GM12872 (cell line): Measurements from ENCODE around the gene ANKRD50.

Experiments
- TF ChIP-seq, protein P1 (sequence below): IDR thresholded peaks from 3 replicates; pipeline ENCODE4 v1.5.1; 2011; ENCODE audit warnings: low read depth, mild to moderate bottlenecking, low read length, moderate library complexity; ENCODE audit not compliant: insufficient read depth

The ANKRD50 gene

GRCh38 chr4:124745985-124746801, 33.7 kb upstream of the ANKRD50 start:
- TF ChIP-seq, protein P1, sequence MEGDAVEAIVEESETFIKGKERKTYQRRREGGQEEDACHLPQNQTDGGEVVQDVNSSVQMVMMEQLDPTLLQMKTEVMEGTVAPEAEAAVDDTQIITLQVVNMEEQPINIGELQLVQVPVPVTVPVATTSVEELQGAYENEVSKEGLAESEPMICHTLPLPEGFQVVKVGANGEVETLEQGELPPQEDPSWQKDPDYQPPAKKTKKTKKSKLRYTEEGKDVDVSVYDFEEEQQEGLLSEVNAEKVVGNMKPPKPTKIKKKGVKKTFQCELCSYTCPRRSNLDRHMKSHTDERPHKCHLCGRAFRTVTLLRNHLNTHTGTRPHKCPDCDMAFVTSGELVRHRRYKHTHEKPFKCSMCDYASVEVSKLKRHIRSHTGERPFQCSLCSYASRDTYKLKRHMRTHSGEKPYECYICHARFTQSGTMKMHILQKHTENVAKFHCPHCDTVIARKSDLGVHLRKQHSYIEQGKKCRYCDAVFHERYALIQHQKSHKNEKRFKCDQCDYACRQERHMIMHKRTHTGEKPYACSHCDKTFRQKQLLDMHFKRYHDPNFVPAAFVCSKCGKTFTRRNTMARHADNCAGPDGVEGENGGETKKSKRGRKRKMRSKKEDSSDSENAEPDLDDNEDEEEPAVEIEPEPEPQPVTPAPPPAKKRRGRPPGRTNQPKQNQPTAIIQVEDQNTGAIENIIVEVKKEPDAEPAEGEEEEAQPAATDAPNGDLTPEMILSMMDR = no peak

DNA sequence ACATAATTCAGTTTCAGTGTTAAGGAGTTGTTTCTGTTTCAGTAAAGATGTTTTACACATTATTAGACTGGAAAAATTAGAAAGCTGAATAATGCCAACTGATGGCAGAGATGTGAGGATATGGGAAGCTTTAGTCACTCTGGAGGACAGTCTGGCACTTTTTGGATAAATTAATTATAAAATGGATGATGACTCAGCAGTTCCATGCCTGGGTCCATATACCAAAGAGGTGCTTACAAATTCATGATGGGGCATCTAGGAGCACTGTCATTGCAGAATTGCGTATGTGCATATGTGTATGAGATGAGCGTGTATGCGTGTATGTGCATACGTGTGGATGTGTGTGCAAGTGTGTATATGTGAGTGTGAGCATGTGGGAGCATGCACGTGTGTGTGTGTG, 31.2 kb upstream of the ANKRD50 start:
- TF ChIP-seq, protein P1 = no peak

GRCh38 chr4:124740501-124740900, 28.0 kb upstream of the ANKRD50 start:
- TF ChIP-seq, protein P1 = no peak

DNA sequence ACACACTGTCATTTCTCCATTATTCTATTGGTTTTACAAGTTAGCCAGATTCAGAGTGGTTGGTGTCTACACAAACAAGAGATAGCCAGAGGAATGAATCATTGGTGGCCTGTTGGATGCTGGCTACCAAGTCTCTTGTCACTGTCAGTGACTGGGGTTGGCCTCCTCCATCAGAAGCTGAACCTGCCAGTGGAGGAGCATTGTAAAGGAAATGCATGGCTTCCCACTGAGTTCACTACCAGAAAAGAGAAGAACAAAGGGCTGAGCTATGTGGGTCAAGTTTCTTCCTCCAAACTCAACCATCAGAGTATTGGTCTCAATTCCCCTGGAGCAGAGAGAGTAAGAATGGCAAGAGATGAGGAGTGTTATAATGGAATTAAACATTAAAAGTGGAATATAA, 26.5 kb upstream of the ANKRD50 start:
- TF ChIP-seq, protein P1 = no peak

- TF ChIP-seq, protein P1 = no peak
Observed at GRCh38 chr4:124737619-124738018, 25.1 kb upstream of the ANKRD50 start.

DNA sequence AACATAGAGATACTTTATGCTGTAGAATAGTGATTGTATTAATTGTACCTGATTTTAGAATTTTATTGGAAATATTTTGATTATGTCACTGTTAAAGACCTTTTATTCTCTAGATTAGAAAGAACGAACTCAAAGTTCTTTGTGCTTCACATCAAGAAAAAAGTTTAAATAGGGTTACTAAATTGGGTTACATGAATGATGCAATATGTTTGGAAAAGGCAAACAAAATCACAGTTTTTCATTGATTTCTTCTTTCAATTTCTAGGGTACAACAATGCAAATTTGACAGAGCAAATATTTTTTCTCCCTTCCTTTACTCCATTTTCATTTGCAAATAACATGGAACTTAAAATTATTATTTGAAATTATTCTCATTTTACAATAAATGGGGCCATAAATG, 24.0 kb upstream of the ANKRD50 start:
- TF ChIP-seq, protein P1 = no peak

DNA sequence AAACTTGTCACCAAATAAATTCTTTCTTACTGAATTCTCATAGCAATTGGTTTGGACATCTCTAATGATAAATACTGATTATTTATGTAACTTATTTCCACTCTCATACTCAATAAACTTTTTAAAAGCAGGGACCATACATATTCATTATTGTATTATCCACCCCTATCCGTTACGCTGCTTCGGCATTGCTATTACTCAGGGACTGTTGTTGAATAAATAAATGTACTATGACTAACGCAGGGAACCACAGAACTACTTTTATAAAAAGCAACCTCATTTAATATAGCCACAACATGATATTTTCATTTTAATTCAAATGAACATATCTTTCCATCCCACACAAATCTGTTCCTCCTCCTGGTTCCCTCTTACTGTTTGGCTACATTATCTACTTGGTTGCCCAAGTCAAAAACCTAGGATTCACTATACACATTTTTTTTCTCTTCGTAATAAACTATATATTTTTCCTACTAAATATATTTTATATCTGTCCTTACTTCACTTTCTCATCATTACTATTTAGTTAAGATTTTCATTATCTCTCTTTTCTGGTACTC, 14.9 kb upstream of the ANKRD50 start:
- TF ChIP-seq, protein P1 = no peak
